Vagina (tissue), 2 donors: ENCODE results near the gene ENOX1. TPM values are rescaled to one million over a fixed set of nuclear protein-coding genes. Genes with fewer than 3 reads are reported as not detected.

Experiments
- DNase-seq, 2 donors: peaks; one replicate each; pipeline ENCODE4 v3.0.0-alpha.2; 2017; ENCODE audit errors: extremely low spot score in 2 of 2
- H3K27ac ChIP-seq: fragments of 200-600 bp; sonication (generic); one replicate; pipeline ENCODE4 v1.5.1; 2019
- H3K27me3 ChIP-seq: fragments of 200-600 bp; sonication (generic); one replicate; pipeline ENCODE4 v1.5.1; 2019
- H3K36me3 ChIP-seq, 2 donors: fragments of 200-600 bp; sonication (generic); one replicate each; pipeline ENCODE4 v1.5.1; 2017 to 2019
- H3K4me1 ChIP-seq: fragments of 200-600 bp; sonication (generic); one replicate; pipeline ENCODE4 v1.5.1; 2019
- H3K4me3 ChIP-seq, 2 donors: fragments of 200-600 bp; sonication (generic); 1 replicate in 1 of 2; 2 replicates in 1 of 2; pipeline ENCODE4 v1.5.1; 2016 to 2019
- H3K9me3 ChIP-seq: fragments of 200-600 bp; sonication (generic); one replicate; pipeline ENCODE4 v1.5.1; 2019
- POLR2A ChIP-seq, 2 donors: fragments of 450-650 bp; IDR thresholded peaks; one replicate each; pipeline ENCODE4 v1.6.1; 2017; ENCODE audit warnings: antibody characterized with exemption in 2 of 2, mild to moderate bottlenecking in 2 of 2, moderate library complexity in 2 of 2
- POLR2AphosphoS5 ChIP-seq, 2 donors: sonication (generic); formaldehyde crosslinking; IDR thresholded peaks; one replicate each; pipeline ENCODE4 v1.9.0; 2017; ENCODE audit warnings: antibody characterized with exemption in 2 of 2, mild to moderate bottlenecking in 2 of 2, low read depth in 1 of 2; ENCODE audit not compliant: insufficient read depth in 1 of 2
- intact Hi-C: fragments of 100-400 bp; cut with DNase I; formaldehyde crosslinking; loops from one replicate; pipeline ENCODE4 v1.15.1; 2023
- total RNA-seq: library from RNA; depleted of rRNA; stranded (reverse); fragments of >200 nt; gene quantifications from one replicate; pipeline ENCODE4 v1.2.3, GENCODE V29; 2016
- TF ChIP-seq, protein P1 (sequence below), 3 experiments: fragments of 450-650 bp in 2 of 3; fragments of 200-600 bp in 1 of 3; sonication (generic) in 1 of 3; IDR thresholded peaks; one replicate each; pipeline ENCODE4 v1.5.1; 2017 to 2019; ENCODE audit warnings: antibody characterized with exemption in 3 of 3, mild to moderate bottlenecking in 2 of 3, moderate library complexity in 2 of 3

ENOX1 gene
- total RNA-seq, 1 donor from 2014 or later, result 2.7 TPM

DNA sequence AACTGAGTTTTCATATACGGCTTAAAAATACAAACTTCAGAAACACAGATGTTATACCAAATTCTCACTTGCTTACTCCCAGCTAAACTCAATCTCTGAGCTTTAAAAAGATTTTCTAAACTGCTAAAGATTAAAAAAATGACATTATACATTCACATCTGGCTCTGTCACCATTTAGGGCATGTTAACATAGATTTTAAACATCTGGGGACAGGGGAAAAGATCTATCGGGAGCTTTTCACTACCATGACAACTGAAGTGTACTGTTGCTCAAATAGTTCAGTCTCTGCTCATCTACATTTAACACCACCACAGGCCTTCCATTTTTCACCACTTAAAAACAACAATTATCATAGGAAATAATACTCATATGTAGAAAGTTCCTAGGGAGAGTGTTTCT, 190.8 kb downstream of the ENOX1 start:
- Histone ChIP-seq H3K4me3 (no peak overlapping the region), H3K27ac (no peak overlapping the region), H3K36me3 (no peaks in the 10 kb centered on the region), H3K9me3 (no peaks in the 10 kb centered on the region), H3K4me1 (no peaks in the 10 kb centered on the region), H3K27me3 (no peaks in the 10 kb centered on the region)
- no peak for TF ChIP-seq POLR2AphosphoS5 (IDR thresholded peaks at IDR 0.05; ENCODE audit: insufficient read depth in 1 of 2, low read depth in 1 of 2)
- DNase-seq, result no peak
- intact Hi-C loops, result no loop called here

DNA sequence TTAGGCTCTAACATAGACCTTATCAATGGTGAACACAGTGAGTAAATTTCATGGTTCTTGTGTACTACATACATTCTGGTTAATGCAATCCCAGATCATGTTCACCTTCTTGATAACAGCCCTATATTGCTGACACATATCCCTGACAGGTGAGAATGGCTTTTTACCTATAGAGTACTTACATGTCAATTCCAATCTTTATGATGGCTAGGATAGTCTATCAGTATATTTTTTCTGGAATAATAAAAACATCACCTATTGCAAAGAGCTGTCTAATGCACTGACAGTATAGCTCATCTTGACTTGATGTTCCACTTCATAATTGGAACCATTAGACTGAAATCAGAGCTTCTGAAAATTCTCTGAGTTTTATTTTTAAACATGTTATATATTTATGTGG, 199.4 kb downstream of the ENOX1 start:
- Histone ChIP-seq H3K4me1 (no peaks in the 10 kb centered on the region), H3K9me3 (no peaks in the 10 kb centered on the region), H3K36me3 (no peaks in the 10 kb centered on the region), H3K27me3 (no peaks in the 10 kb centered on the region), H3K4me3 (no peak overlapping the region), H3K27ac (no peak overlapping the region)
- intact Hi-C loops, result no loop called here
- TF ChIP-seq, protein P1, sequence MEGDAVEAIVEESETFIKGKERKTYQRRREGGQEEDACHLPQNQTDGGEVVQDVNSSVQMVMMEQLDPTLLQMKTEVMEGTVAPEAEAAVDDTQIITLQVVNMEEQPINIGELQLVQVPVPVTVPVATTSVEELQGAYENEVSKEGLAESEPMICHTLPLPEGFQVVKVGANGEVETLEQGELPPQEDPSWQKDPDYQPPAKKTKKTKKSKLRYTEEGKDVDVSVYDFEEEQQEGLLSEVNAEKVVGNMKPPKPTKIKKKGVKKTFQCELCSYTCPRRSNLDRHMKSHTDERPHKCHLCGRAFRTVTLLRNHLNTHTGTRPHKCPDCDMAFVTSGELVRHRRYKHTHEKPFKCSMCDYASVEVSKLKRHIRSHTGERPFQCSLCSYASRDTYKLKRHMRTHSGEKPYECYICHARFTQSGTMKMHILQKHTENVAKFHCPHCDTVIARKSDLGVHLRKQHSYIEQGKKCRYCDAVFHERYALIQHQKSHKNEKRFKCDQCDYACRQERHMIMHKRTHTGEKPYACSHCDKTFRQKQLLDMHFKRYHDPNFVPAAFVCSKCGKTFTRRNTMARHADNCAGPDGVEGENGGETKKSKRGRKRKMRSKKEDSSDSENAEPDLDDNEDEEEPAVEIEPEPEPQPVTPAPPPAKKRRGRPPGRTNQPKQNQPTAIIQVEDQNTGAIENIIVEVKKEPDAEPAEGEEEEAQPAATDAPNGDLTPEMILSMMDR (IDR thresholded peaks at IDR 0.05), result no peak
- TF ChIP-seq POLR2A (IDR thresholded peaks at IDR 0.05) (no peak), POLR2AphosphoS5 (IDR thresholded peaks at IDR 0.05; ENCODE audit: insufficient read depth in 1 of 2, low read depth in 1 of 2) (no peak)
- DNase-seq, result no peak

DNA sequence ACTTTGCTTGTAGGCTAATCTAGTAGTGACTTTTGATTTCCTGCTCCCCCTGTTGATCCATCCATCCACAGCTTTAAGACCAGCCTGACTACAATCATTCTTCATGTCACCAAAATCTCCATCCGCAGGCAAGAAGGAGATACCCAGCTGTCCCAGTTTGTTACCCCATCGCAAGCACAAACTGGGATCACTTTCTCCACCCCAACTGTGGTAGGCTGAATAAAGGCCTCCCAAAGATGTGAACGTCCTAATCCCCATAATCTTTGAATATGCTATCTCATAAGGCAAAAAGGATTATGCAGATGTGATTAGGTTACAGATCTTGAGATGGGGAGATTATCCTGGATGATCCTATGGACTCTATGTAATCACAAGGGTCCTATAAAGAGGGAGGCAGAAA, 202.0 kb downstream of the ENOX1 start:
- TF ChIP-seq POLR2AphosphoS5 (IDR thresholded peaks at IDR 0.05; ENCODE audit: insufficient read depth in 1 of 2, low read depth in 1 of 2) (no peak), POLR2A (IDR thresholded peaks at IDR 0.05) (no peak)
- TF ChIP-seq, protein P1 (IDR thresholded peaks at IDR 0.05), result no peak

DNA sequence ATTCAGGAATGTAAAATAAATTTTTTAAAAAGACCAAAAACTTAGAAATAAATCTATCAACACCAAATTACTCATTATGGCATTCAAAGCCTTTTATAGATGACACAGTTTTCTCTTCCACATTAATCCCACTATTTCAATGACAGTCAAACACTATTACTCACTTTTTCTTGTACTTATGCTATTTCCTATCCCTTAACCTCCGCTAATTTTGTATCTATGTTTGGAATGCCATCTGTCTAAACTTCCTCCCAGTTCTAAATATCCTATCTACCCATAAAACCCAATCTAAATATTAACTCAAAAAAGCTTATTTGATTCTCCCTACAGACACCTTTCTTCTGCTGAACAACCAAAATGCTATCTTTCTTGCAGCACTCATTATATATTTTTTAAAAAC, 203.5 kb downstream of the ENOX1 start:
- Histone ChIP-seq H3K4me1 (no peaks in the 10 kb centered on the region), H3K27me3 (no peaks in the 10 kb centered on the region), H3K9me3 (no peaks in the 10 kb centered on the region), H3K27ac (no peak overlapping the region), H3K36me3 (no peaks in the 10 kb centered on the region), H3K4me3 (no peak overlapping the region)
- no peak for TF ChIP-seq POLR2A (IDR thresholded peaks at IDR 0.05)
- TF ChIP-seq POLR2AphosphoS5 (IDR thresholded peaks at IDR 0.05; ENCODE audit: insufficient read depth in 1 of 2, low read depth in 1 of 2), result no peak
- TF ChIP-seq, protein P1 (IDR thresholded peaks at IDR 0.05), result no peak
- intact Hi-C loops, result no loop called here
- DNase-seq, result no peak

More for the DNA sequence above, 202.0 kb downstream of the ENOX1 start:
- no peak overlapping the region for H3K4me3 ChIP-seq
- H3K36me3 ChIP-seq, result no peaks in the 10 kb centered on the region
- intact Hi-C loops, result no loop called here
- no peaks in the 10 kb centered on the region for H3K27me3 ChIP-seq
- DNase-seq, result no peak
- H3K4me1 ChIP-seq, result no peaks in the 10 kb centered on the region
- no peaks in the 10 kb centered on the region for H3K9me3 ChIP-seq
- no peak overlapping the region for H3K27ac ChIP-seq

DNA sequence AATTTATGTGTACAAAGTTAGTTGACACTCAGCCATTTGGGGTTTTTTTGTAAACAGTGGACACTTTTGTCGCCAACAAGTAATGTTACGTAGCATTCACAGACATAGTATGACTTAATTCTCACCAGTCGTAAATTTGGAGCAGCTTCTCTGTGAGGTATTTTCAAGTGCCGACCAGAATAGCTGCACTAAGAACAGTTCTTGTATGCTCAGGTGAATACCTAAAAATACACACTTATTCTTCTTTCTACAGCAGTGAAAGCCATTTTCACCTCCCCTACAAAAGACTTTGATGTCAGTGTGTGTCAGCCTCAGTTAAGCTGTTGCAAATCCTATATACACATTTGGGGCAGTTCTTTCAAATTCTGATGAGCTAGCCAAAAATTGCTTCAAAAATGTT, 206.5 kb downstream of the ENOX1 start:
- Histone ChIP-seq H3K27me3 (no peaks in the 10 kb centered on the region), H3K27ac (no peak overlapping the region), H3K4me1 (no peaks in the 10 kb centered on the region), H3K4me3 (no peak overlapping the region), H3K9me3 (no peaks in the 10 kb centered on the region), H3K36me3 (no peaks in the 10 kb centered on the region)
- no peak for DNase-seq
- no peak for TF ChIP-seq POLR2A (IDR thresholded peaks at IDR 0.05)
- intact Hi-C loops, result no loop called here

DNA sequence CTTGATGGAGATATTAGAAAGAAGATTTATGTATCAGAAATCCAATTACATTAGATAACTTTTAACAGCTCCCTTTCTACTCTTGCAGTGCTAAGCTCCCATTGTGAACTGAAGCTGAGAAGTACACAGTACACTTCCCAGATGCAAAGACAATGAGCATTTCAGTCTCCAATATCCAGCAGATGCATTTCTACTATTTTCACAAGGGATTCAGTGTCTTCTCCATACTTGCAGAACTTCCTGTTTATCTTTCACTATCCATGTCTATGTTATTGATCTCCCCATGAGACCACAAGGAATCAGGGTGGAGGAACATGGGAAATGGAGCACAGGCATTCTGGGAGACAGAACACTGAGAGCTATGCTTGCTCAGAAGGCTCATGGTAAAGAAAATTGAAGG, 207.5 kb downstream of the ENOX1 start:
- no peak for DNase-seq
- H3K4me1 ChIP-seq, result no peaks in the 10 kb centered on the region
- intact Hi-C loops, result no loop called here
- no peaks in the 10 kb centered on the region for H3K9me3 ChIP-seq
- no peak overlapping the region for H3K27ac ChIP-seq
- TF ChIP-seq, protein P1 (IDR thresholded peaks at IDR 0.05), result no peak
- TF ChIP-seq POLR2AphosphoS5 (IDR thresholded peaks at IDR 0.05; ENCODE audit: insufficient read depth in 1 of 2, low read depth in 1 of 2) (no peak), POLR2A (IDR thresholded peaks at IDR 0.05) (no peak)
- H3K36me3 ChIP-seq, result no peaks in the 10 kb centered on the region
- H3K27me3 ChIP-seq, result no peaks in the 10 kb centered on the region
- H3K4me3 ChIP-seq, result no peak overlapping the region
